Measurements from ENCODE around the gene BAX. TPM values are rescaled to one million over a fixed set of nuclear protein-coding genes. Genes with fewer than 3 reads are reported as not detected.

Gene BAX
- total RNA-seq, 4 donors from 2014 or later: 28.2 to 74.4 (median 41.2) TPM

DNA sequence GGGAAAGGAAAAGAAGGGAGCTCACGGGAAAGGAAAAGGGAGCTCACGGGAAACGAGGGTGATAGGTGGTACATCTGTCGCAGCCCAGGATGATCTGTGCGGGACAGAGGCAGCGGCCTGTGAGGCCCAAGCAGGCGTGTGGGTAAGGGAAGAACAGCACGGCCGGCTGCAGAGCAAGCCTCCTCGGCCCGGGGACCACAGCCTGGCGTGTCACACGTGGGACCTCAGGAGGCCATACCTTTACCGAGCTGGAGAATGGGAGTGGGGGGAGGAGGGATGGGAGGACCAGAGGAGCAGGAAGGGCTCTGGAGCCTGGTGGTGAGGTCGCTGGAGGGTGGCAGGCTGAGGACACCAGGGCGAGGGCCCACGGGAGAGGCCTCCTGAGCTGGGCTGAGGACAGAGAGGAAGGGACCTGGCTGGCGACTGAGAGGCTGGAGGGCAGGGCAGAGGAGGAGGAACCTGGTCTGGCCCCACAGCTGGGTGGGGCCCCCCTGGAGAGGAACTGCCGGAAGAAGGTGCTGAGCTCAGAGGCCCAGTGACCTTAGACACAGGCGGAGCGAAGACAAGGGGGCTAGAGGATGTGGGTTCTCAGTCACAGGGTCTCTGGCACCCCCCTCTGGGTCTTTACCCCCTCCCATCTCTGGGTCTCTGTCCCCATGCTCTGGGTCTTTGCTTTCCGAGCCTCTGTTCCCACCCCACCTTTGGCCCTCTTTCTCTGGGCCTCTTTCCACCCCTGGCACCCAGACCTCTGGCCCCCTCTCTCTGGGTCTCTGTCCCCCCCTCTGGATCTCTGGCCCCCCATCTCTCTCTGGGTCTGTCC is 7.6 kb downstream of the BAX start:
- DNase-seq: peak; percentile 63 to 78
- intact Hi-C loops (cut with DNase I): no loop called here
- 65 to 70% methylated on average over 22 of the region's 22 CpGs for WGBS, 2 donors
- Histone ChIP-seq H3K36me3 (peaks cover 10 to 17% of the 10 kb centered on the region in 2 donors), H3K27ac (peak overlapping the region; percentile 65 to 97 (median 87)), H3K9me3 (no peaks in the 10 kb centered on the region), H3K4me3 (replicated peaks in 1 of 3) (no peak overlapping the region), H3K27me3 (no peaks in the 10 kb centered on the region), H3K4me1 (peaks cover 28 to 36% of the 10 kb centered on the region in 2 donors)
- TF ChIP-seq, protein P1, sequence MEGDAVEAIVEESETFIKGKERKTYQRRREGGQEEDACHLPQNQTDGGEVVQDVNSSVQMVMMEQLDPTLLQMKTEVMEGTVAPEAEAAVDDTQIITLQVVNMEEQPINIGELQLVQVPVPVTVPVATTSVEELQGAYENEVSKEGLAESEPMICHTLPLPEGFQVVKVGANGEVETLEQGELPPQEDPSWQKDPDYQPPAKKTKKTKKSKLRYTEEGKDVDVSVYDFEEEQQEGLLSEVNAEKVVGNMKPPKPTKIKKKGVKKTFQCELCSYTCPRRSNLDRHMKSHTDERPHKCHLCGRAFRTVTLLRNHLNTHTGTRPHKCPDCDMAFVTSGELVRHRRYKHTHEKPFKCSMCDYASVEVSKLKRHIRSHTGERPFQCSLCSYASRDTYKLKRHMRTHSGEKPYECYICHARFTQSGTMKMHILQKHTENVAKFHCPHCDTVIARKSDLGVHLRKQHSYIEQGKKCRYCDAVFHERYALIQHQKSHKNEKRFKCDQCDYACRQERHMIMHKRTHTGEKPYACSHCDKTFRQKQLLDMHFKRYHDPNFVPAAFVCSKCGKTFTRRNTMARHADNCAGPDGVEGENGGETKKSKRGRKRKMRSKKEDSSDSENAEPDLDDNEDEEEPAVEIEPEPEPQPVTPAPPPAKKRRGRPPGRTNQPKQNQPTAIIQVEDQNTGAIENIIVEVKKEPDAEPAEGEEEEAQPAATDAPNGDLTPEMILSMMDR (IDR thresholded peaks at IDR 0.05): no peak
- peak in 1 of 2 donors; percentile 33 for TF ChIP-seq POLR2A (IDR thresholded peaks at IDR 0.05)

- no peak overlapping the region for H3K4me3 ChIP-seq (replicated peaks in 1 of 3)
Measured at GRCh38 chr19:48962849-48963165, 8.1 kb downstream of the BAX start.

GRCh38 chr19:48963371-48964204 is 8.9 kb downstream of the BAX start:
- Histone ChIP-seq H3K4me3 (replicated peaks in 1 of 3) (peak overlapping the region in 1 of 3 donors; percentile 95), H3K27me3 (no peaks in the 10 kb centered on the region), H3K27ac (peak overlapping the region; percentile 87 to 97 (median 92)), H3K36me3 (peaks cover 10 to 17% of the 10 kb centered on the region in 2 donors), H3K9me3 (no peaks in the 10 kb centered on the region), H3K4me1 (peaks cover 41 to 50% of the 10 kb centered on the region in 2 donors)
- 34% methylated on average over 10 of the region's 28 CpGs for WGBS, 2 donors
- peak; percentile 74 to 76 for DNase-seq
- intact Hi-C loops (cut with DNase I): no loop called here
- TF ChIP-seq, protein P1 (IDR thresholded peaks at IDR 0.05): no peak
- peak in 1 of 2 donors; percentile 57 for TF ChIP-seq POLR2A (IDR thresholded peaks at IDR 0.05)

More at GRCh38 chr19:48962849-48963165, 8.1 kb downstream of the BAX start:
- peak overlapping the region; percentile 65 to 97 (median 87) for H3K27ac ChIP-seq
- 62 to 63% methylated on average over 6 to 7 of the region's 7 CpGs for WGBS, 2 donors
- no peaks in the 10 kb centered on the region for H3K27me3 ChIP-seq
- no peaks in the 10 kb centered on the region for H3K9me3 ChIP-seq
- intact Hi-C loops (cut with DNase I): no loop called here
- peaks cover 33 to 42% of the 10 kb centered on the region in 2 donors for H3K4me1 ChIP-seq
- H3K36me3 ChIP-seq: peaks cover 10 to 17% of the 10 kb centered on the region in 2 donors
- TF ChIP-seq POLR2A (IDR thresholded peaks at IDR 0.05): no peak
- TF ChIP-seq, protein P1 (IDR thresholded peaks at IDR 0.05): no peak
- no peak for DNase-seq

- no peak for DNase-seq
- H3K27ac ChIP-seq: peak overlapping the region; percentile 87 to 97 (median 92)
- intact Hi-C loops (cut with DNase I): no loop called here
- peak overlapping the region in 2 of 3 donors; percentile 4 to 95 for H3K4me3 ChIP-seq (replicated peaks in 1 of 3)
- H3K4me1 ChIP-seq: peaks cover 44 to 54% of the 10 kb centered on the region in 2 donors
- H3K9me3 ChIP-seq: no peaks in the 10 kb centered on the region
- H3K36me3 ChIP-seq: peaks cover 10 to 17% of the 10 kb centered on the region in 2 donors
- TF ChIP-seq POLR2A (IDR thresholded peaks at IDR 0.05): no peak
- TF ChIP-seq, protein P1 (IDR thresholded peaks at IDR 0.05): no peak
- 46 to 47% methylated on average over 11 to 18 of the region's 19 CpGs for WGBS, 2 donors
- H3K27me3 ChIP-seq: no peaks in the 10 kb centered on the region
Measured at GRCh38 chr19:48964205-48965039, 9.7 kb downstream of the BAX start.
